Omental fat pad (tissue), 4 donors: ENCODE measurements around the gene RASGRF1. TPM values are rescaled to one million over a fixed set of nuclear protein-coding genes. Genes with fewer than 3 reads are reported as not detected.

Experiments used
- ATAC-seq: fragments of 150-250 bp; one replicate; pipeline ENCODE4 v1.9.1; 2016; ENCODE audit warnings: mild to moderate bottlenecking, moderate library complexity; ENCODE audit not compliant: low FRiP score
- DNase-seq: peaks from one replicate; pipeline ENCODE4 v3.0.0-alpha.2; 2019; ENCODE audit warnings: low spot score
- CTCF ChIP-seq, 3 donors: fragments of 450-650 bp; IDR thresholded peaks; one replicate each; pipeline ENCODE4 v1.5.1; 2016 to 2017; ENCODE audit warnings: antibody characterized with exemption in 3 of 3, mild to moderate bottlenecking in 3 of 3, moderate library complexity in 2 of 3
- total RNA-seq, 4 donors: library from RNA; depleted of rRNA; stranded (reverse); fragments of >200 nt; gene quantifications; one replicate each; pipeline ENCODE4 v1.1.0, GENCODE V29; 2016

The RASGRF1 gene
- total RNA-seq, 4 donors from 2014 or later, result 0.13 to 0.32 (median 0.24) TPM; not detected in 1

- DNase-seq, result peak; percentile 42
- ATAC-seq, result peak; percentile 55
- TF ChIP-seq CTCF (IDR thresholded peaks at IDR 0.05), result peak in 1 of 3 donors; percentile 39
Observed at GRCh38 chr15:78979456-78980320, 110.9 kb downstream of the RASGRF1 start.

- TF ChIP-seq CTCF (IDR thresholded peaks at IDR 0.05), result no peak
- ATAC-seq (no peak), DNase-seq (no peak)
Observed at GRCh38 chr15:78978601-78979179, 111.9 kb downstream of the RASGRF1 start.

GRCh38 chr15:78977591-78978347, 112.8 kb downstream of the RASGRF1 start:
- ATAC-seq, result no peak
- TF ChIP-seq CTCF (IDR thresholded peaks at IDR 0.05), result no peak
- no peak for DNase-seq

GRCh38 chr15:78977091-78977571, 113.4 kb downstream of the RASGRF1 start:
- DNase-seq (no peak), ATAC-seq (no peak)
- no peak for TF ChIP-seq CTCF (IDR thresholded peaks at IDR 0.05)

- no peak for DNase-seq
- no peak for ATAC-seq
- TF ChIP-seq CTCF (IDR thresholded peaks at IDR 0.05), result no peak
Observed at GRCh38 chr15:78976691-78977090, 113.9 kb downstream of the RASGRF1 start.

GRCh38 chr15:78974272-78974918, 116.2 kb downstream of the RASGRF1 start:
- ATAC-seq, result no peak
- no peak for DNase-seq
- no peak for TF ChIP-seq CTCF (IDR thresholded peaks at IDR 0.05)
